Muscle of leg (tissue), 11 donors: ENCODE results near the gene CCDC78. TPM values are rescaled to one million over a fixed set of nuclear protein-coding genes. Genes with fewer than 3 reads are reported as not detected.

ENCODE experiments used
- DNase-seq: peaks from one replicate; pipeline ENCODE4 v3.0.0; 2013
- H3K27ac ChIP-seq: one replicate; pipeline ENCODE4 v1.5.1; 2013; ENCODE audit warnings: mild to moderate bottlenecking, low read length, control low read depth
- H3K27me3 ChIP-seq: one replicate; pipeline ENCODE4 v1.6.1; 2013; ENCODE audit warnings: low read length; ENCODE audit not compliant: control insufficient read depth, insufficient read depth
- H3K36me3 ChIP-seq: one replicate; pipeline ENCODE4 v1.6.1; 2013; ENCODE audit warnings: low read length; ENCODE audit not compliant: control insufficient read depth, insufficient read depth
- H3K4me1 ChIP-seq: one replicate; pipeline ENCODE4 v1.6.1; 2013; ENCODE audit warnings: low read length; ENCODE audit not compliant: control insufficient read depth, insufficient read depth
- H3K4me3 ChIP-seq: one replicate; pipeline ENCODE4 v1.5.1; 2013; ENCODE audit warnings: low read length, control low read depth
- H3K9me3 ChIP-seq: replicated peaks from 2 replicates; pipeline ENCODE4 v1.6.1; 2013; ENCODE audit warnings: low read depth, low read length; ENCODE audit not compliant: control insufficient read depth
- WGBS: methylation state at CpG from one replicate; pipeline ENCODE4 v1.1.5; 2013; ENCODE audit warnings: missing lambda C conversion rate; ENCODE audit not compliant: insufficient coverage; 5-methylcytosine and 5-hydroxymethylcytosine counted together
- polyA plus RNA-seq, 8 donors: library from polyadenylated mRNA; unstranded; fragments of 120-200 nt; gene quantifications; one replicate each; pipeline versions ENCODE4 v1.2.1 to v1.2.3, GENCODE V29; 2013; ENCODE audit warnings: inconsistent platforms in 1 of 8, low replicate concordance in 1 of 8; ENCODE audit not compliant: insufficient read length in 8 of 8, insufficient read depth in 1 of 8
- total RNA-seq: library from RNA; stranded (reverse); fragments of 120-200 nt; gene quantifications from one replicate; pipeline ENCODE4 v1.2.4, GENCODE V29; 2013

The CCDC78 gene
- total and polyA plus RNA-seq, 9 donors: 0.18 to 2.1 (median 1.3) TPM

- H3K9me3 ChIP-seq: no peaks in the 10 kb centered on the region
- DNase-seq: no peak
- 80% methylated on average over 35 of the region's 36 CpGs for WGBS
- no peak overlapping the region for H3K4me3 ChIP-seq
- no peak overlapping the region for H3K27ac ChIP-seq
- peaks cover 5% of the 10 kb centered on the region for H3K27me3 ChIP-seq
- H3K4me1 ChIP-seq: peaks cover 44% of the 10 kb centered on the region
- peaks cover 50% of the 10 kb centered on the region for H3K36me3 ChIP-seq
Measured at GRCh38 chr16:682493-683395, 43.5 kb downstream of the CCDC78 start.

GRCh38 chr16:681746-682427, 44.4 kb downstream of the CCDC78 start:
- Histone ChIP-seq H3K36me3 (peaks cover 43% of the 10 kb centered on the region), H3K27ac (no peak overlapping the region), H3K4me3 (no peak overlapping the region), H3K9me3 (no peaks in the 10 kb centered on the region), H3K27me3 (peaks cover 13% of the 10 kb centered on the region), H3K4me1 (peaks cover 44% of the 10 kb centered on the region)
- WGBS: 84% methylated on average over 19 of the region's 28 CpGs
- no peak for DNase-seq

- DNase-seq: no peak
- Histone ChIP-seq H3K27ac (peak overlapping the region; percentile 62), H3K36me3 (peaks cover 35% of the 10 kb centered on the region), H3K4me1 (peaks cover 44% of the 10 kb centered on the region), H3K4me3 (peak overlapping the region; percentile 77), H3K27me3 (peaks cover 17% of the 10 kb centered on the region), H3K9me3 (no peaks in the 10 kb centered on the region)
- WGBS: 43% methylated on average over 39 of the region's 44 CpGs
Measured at GRCh38 chr16:680967-681745, 45.1 kb downstream of the CCDC78 start.

GRCh38 chr16:680625-680945, 45.7 kb downstream of the CCDC78 start:
- peaks cover 49% of the 10 kb centered on the region for H3K4me1 ChIP-seq
- H3K27ac ChIP-seq: peak overlapping the region; percentile 62
- under 1% methylated on average over 32 of the region's 38 CpGs for WGBS
- peaks cover 30% of the 10 kb centered on the region for H3K36me3 ChIP-seq
- H3K27me3 ChIP-seq: peaks cover 22% of the 10 kb centered on the region
- no peak for DNase-seq
- peak overlapping the region; percentile 77 for H3K4me3 ChIP-seq
- no peaks in the 10 kb centered on the region for H3K9me3 ChIP-seq

GRCh38 chr16:679814-680624, 46.2 kb downstream of the CCDC78 start, which contains the start of gene STUB1:
Gene STUB1 (plus strand): TSS chr16:680410. CDS start chr16:680526, 116 bp downstream.
- peak; percentile 95 for DNase-seq
- peaks cover 49% of the 10 kb centered on the region for H3K4me1 ChIP-seq
- under 1% methylated on average over 74 of the region's 91 CpGs for WGBS

GRCh38 chr16:678858-679813, 47.1 kb downstream of the CCDC78 start:
- peak; percentile 85 for DNase-seq
- Histone ChIP-seq H3K4me3 (peak overlapping the region; percentile 49), H3K9me3 (no peaks in the 10 kb centered on the region), H3K36me3 (peaks cover 29% of the 10 kb centered on the region), H3K4me1 (peaks cover 48% of the 10 kb centered on the region), H3K27ac (peak overlapping the region; percentile 80), H3K27me3 (peaks cover 29% of the 10 kb centered on the region)
- WGBS: 21% methylated on average over 40 of the region's 52 CpGs

More at GRCh38 chr16:679814-680624, 46.2 kb downstream of the CCDC78 start, which contains the start of gene STUB1:
- Histone ChIP-seq H3K9me3 (no peaks in the 10 kb centered on the region), H3K36me3 (peaks cover 25% of the 10 kb centered on the region), H3K27ac (peak within 1 kb of the TSS; percentile 97), H3K4me3 (peak within 1 kb of the TSS; percentile 77), H3K27me3 (peaks cover 25% of the 10 kb centered on the region)

- peaks cover 34% of the 10 kb centered on the region for H3K36me3 ChIP-seq
- peaks cover 29% of the 10 kb centered on the region for H3K27me3 ChIP-seq
- DNase-seq: no peak
- no peak overlapping the region for H3K4me3 ChIP-seq
- H3K9me3 ChIP-seq: no peaks in the 10 kb centered on the region
- WGBS: 65% methylated on average over 18 of the region's 21 CpGs
- no peak overlapping the region for H3K27ac ChIP-seq
- H3K4me1 ChIP-seq: peaks cover 44% of the 10 kb centered on the region
Measured at GRCh38 chr16:678209-678857, 47.9 kb downstream of the CCDC78 start.

GRCh38 chr16:677316-678190, 48.7 kb downstream of the CCDC78 start:
- DNase-seq: no peak
- H3K9me3 ChIP-seq: no peaks in the 10 kb centered on the region
- WGBS: 51% methylated on average over 31 of the region's 57 CpGs

More at GRCh38 chr16:677316-678190, 48.7 kb downstream of the CCDC78 start:
- H3K27ac ChIP-seq: no peak overlapping the region
- peaks cover 29% of the 10 kb centered on the region for H3K27me3 ChIP-seq
- H3K4me3 ChIP-seq: no peak overlapping the region
- peaks cover 38% of the 10 kb centered on the region for H3K4me1 ChIP-seq
- H3K36me3 ChIP-seq: peaks cover 34% of the 10 kb centered on the region
